HepG2 (cell line): Measurements from ENCODE around the gene CAPN9. TPM values are rescaled to one million over a fixed set of nuclear protein-coding genes. Genes with fewer than 3 reads are reported as not detected.

Experiments
- CC2D1A ChIP-seq: sonication (generic); formaldehyde crosslinking; IDR thresholded peaks from 2 replicates; pipeline ENCODE4 v1.8.1; 2023; ENCODE audit warnings: mild to moderate bottlenecking, missing genetic modification reagents
- MTF1 ChIP-seq: sonication (generic); formaldehyde crosslinking; IDR thresholded peaks from 2 replicates; pipeline ENCODE4 v1.5.0; 2020; ENCODE audit warnings: missing genetic modification reagents
- NR2F1 ChIP-seq, 2 experiments: fragments of 450-650 bp in 1 of 2; formaldehyde crosslinking in 1 of 2; IDR thresholded peaks; 2 replicates each; pipeline versions ENCODE4 v1.5.0 to v1.6.1; 2016 to 2020; ENCODE audit warnings: mild to moderate bottlenecking in 1 of 2, missing compliant biosample characterization in 1 of 2, missing genetic modification reagents in 1 of 2, moderate library complexity in 1 of 2
- PCBP1 ChIP-seq: fragments of 200-400 bp; formaldehyde crosslinking; IDR thresholded peaks from 2 replicates; pipeline ENCODE4 v1.6.1; 2017; ENCODE audit warnings: mild to moderate bottlenecking, low read depth, low read length, borderline replicate concordance
- PHB2 ChIP-seq: fragments of 450-650 bp; IDR thresholded peaks from 2 replicates; pipeline ENCODE4 v1.6.1; 2018; ENCODE audit not compliant: partially characterized antibody
- SNRNP70 ChIP-seq: fragments of 200-400 bp; formaldehyde crosslinking; IDR thresholded peaks from 2 replicates; pipeline ENCODE4 v1.6.1; 2017; ENCODE audit warnings: mild to moderate bottlenecking, low read depth, low read length, moderate library complexity
- YEATS2 ChIP-seq: sonication (generic); formaldehyde crosslinking; IDR thresholded peaks from 2 replicates; pipeline ENCODE4 v1.4.0; 2020; ENCODE audit warnings: missing genetic modification reagents, borderline replicate concordance
- ZBTB1 ChIP-seq: sonication (generic); formaldehyde crosslinking; IDR thresholded peaks from 2 replicates; pipeline ENCODE4 v1.4.0; 2020; ENCODE audit warnings: missing genetic modification reagents, borderline replicate concordance
- ZNF138 ChIP-seq: sonication (generic); formaldehyde crosslinking; IDR thresholded peaks from 2 replicates; pipeline ENCODE4 v1.5.0; 2020; ENCODE audit warnings: mild to moderate bottlenecking, low read depth, missing genetic modification reagents
- ZNF251 ChIP-seq: sonication (generic); formaldehyde crosslinking; IDR thresholded peaks from 2 replicates; pipeline ENCODE4 v1.9.0; 2021; ENCODE audit warnings: mild to moderate bottlenecking, missing genetic modification reagents
- ZNF546 ChIP-seq: sonication (generic); formaldehyde crosslinking; conservative IDR thresholded peaks from 2 replicates; pipeline ENCODE4 v1.8.1; 2023; ENCODE audit warnings: mild to moderate bottlenecking, missing genetic modification reagents
- ZNF788 ChIP-seq: sonication (generic); formaldehyde crosslinking; IDR thresholded peaks from 2 replicates; pipeline ENCODE4 v1.5.0; 2020; ENCODE audit warnings: mild to moderate bottlenecking, missing genetic modification reagents, borderline replicate concordance
- ZNF792 ChIP-seq: IDR thresholded peaks from 2 replicates; pipeline ENCODE4 v1.6.1; 2016
- ZSCAN9 ChIP-seq: IDR thresholded peaks from 2 replicates; pipeline ENCODE4 v1.6.1; 2016; ENCODE audit warnings: borderline replicate concordance
- polyA plus RNA-seq, 8 experiments: library from polyadenylated mRNA; depleted of rRNA in 3 of 8; stranded (reverse) in 7 of 8; unstranded in 1 of 8; fragments of >200 nt; fragmentation: Illumina TruSeq in 4 of 8; extraction: Trizol in 4 of 8; gene quantifications; 2 replicates each; pipeline versions ENCODE4 v1.2.1 to v1.2.3, GENCODE V29; 2011 to 2016; ENCODE audit warnings: low read depth in 4 of 8, missing spikeins in 1 of 8, mixed read lengths in 1 of 8; ENCODE audit not compliant: insufficient read depth in 1 of 8
- total RNA-seq, 5 experiments: library from RNA; depleted of rRNA; stranded (reverse); fragments of >200 nt; fragmentation: Illumina TruSeq; extraction: Trizol; gene quantifications; 2 replicates each; pipeline ENCODE4 v1.2.3, GENCODE V29; 2016; ENCODE audit warnings: low read depth in 1 of 5
- TF ChIP-seq, protein P1 (sequence below): sonication (generic); formaldehyde crosslinking; conservative IDR thresholded peaks from 2 replicates; pipeline ENCODE4 v1.8.0; 2022; ENCODE audit warnings: mild to moderate bottlenecking, moderate library complexity, missing genetic modification reagents
- TF ChIP-seq, protein P2 (sequence below): sonication (generic); formaldehyde crosslinking; IDR thresholded peaks from 2 replicates; pipeline ENCODE4 v1.4.0; 2020; ENCODE audit warnings: missing genetic modification reagents, borderline replicate concordance
- TF ChIP-seq, protein P3 (sequence below): sonication (generic); formaldehyde crosslinking; conservative IDR thresholded peaks from 2 replicates; pipeline ENCODE4 v1.4.0; 2020; ENCODE audit warnings: missing genetic modification reagents
- TF ChIP-seq, protein P4 (sequence below): sonication (generic); formaldehyde crosslinking; IDR thresholded peaks from 2 replicates; pipeline ENCODE4 v1.8.1; 2023; ENCODE audit warnings: mild to moderate bottlenecking, moderate library complexity, missing genetic modification reagents
- TF ChIP-seq, protein P5 (sequence below): sonication (generic); formaldehyde crosslinking; IDR thresholded peaks from 2 replicates; pipeline ENCODE4 v1.4.0; 2020; ENCODE audit warnings: missing genetic modification reagents; ENCODE audit errors: not compliant biosample characterization

The CAPN9 gene
- total and polyA plus RNA-seq, 2 of the 13 experiments (the other 11 are each of a cell fraction or from before 2014, with no cell fraction given), result 0.04 to 0.31 TPM

DNA sequence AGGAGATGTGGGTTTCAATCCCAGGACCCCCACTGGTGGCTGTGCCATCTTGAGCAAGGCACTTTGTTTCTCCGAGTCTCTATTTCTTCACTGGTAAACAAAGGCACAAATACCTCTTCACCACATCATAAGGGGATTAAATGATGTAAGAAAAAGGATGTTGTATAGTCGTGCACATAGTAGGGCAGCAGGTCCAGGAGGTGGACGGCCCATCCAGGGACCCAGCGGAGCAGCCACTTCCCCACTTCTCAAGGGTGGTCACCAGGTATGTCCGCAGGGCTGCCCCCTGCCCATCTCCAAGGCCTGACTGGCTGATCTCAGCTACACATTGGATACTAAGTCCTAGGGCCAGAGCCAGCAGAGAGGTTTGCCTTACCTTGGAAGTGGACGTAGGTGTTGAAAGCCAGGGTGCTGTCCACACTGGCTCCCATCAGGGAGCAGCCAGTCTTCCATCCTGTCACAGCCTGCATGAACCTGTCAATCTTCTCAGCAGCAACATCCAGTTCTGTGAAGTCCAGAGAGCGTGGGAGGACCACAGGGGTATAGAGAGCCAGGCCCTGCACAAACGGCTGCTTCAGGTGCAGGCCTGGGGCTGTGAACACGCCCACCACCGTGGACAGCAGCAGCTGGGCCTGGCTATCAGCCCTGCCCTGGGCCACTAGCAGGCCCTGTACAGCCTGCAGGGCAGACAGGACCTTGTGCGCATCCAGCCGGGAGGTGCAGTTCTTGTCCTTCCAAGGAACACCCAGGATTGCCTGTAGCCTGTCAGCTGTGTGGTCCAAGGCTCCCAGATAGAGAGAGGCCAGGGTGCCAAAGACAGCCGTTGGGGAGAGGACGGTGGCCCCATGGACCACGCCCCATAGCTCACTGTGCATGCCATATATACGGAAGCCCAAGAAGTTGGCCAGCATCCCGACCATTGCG, 37.3 kb upstream of the CAPN9 start (continued):
- TF ChIP-seq, protein P1, sequence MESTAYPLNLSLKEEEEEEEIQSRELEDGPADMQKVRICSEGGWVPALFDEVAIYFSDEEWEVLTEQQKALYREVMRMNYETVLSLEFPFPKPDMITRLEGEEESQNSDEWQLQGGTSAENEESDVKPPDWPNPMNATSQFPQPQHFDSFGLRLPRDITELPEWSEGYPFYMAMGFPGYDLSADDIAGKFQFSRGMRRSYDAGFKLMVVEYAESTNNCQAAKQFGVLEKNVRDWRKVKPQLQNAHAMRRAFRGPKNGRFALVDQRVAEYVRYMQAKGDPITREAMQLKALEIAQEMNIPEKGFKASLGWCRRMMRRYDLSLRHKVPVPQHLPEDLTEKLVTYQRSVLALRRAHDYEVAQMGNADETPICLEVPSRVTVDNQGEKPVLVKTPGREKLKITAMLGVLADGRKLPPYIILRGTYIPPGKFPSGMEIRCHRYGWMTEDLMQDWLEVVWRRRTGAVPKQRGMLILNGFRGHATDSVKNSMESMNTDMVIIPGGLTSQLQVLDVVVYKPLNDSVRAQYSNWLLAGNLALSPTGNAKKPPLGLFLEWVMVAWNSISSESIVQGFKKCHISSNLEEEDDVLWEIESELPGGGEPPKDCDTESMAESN (CRISPR knock-in tag), result no peak
- TF ChIP-seq ZNF251, result no peak
- TF ChIP-seq, protein P2, sequence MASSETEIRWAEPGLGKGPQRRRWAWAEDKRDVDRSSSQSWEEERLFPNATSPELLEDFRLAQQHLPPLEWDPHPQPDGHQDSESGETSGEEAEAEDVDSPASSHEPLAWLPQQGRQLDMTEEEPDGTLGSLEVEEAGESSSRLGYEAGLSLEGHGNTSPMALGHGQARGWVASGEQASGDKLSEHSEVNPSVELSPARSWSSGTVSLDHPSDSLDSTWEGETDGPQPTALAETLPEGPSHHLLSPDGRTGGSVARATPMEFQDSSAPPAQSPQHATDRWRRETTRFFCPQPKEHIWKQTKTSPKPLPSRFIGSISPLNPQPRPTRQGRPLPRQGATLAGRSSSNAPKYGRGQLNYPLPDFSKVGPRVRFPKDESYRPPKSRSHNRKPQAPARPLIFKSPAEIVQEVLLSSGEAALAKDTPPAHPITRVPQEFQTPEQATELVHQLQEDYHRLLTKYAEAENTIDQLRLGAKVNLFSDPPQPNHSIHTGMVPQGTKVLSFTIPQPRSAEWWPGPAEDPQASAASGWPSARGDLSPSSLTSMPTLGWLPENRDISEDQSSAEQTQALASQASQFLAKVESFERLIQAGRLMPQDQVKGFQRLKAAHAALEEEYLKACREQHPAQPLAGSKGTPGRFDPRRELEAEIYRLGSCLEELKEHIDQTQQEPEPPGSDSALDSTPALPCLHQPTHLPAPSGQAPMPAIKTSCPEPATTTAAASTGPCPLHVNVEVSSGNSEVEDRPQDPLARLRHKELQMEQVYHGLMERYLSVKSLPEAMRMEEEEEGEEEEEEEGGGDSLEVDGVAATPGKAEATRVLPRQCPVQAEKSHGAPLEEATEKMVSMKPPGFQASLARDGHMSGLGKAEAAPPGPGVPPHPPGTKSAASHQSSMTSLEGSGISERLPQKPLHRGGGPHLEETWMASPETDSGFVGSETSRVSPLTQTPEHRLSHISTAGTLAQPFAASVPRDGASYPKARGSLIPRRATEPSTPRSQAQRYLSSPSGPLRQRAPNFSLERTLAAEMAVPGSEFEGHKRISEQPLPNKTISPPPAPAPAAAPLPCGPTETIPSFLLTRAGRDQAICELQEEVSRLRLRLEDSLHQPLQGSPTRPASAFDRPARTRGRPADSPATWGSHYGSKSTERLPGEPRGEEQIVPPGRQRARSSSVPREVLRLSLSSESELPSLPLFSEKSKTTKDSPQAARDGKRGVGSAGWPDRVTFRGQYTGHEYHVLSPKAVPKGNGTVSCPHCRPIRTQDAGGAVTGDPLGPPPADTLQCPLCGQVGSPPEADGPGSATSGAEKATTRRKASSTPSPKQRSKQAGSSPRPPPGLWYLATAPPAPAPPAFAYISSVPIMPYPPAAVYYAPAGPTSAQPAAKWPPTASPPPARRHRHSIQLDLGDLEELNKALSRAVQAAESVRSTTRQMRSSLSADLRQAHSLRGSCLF, result no peak
- TF ChIP-seq ZBTB1, result no peak
- TF ChIP-seq PHB2, result no peak
- no peak for TF ChIP-seq PCBP1
- TF ChIP-seq, protein P3, sequence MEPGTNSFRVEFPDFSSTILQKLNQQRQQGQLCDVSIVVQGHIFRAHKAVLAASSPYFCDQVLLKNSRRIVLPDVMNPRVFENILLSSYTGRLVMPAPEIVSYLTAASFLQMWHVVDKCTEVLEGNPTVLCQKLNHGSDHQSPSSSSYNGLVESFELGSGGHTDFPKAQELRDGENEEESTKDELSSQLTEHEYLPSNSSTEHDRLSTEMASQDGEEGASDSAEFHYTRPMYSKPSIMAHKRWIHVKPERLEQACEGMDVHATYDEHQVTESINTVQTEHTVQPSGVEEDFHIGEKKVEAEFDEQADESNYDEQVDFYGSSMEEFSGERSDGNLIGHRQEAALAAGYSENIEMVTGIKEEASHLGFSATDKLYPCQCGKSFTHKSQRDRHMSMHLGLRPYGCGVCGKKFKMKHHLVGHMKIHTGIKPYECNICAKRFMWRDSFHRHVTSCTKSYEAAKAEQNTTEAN, result no peak
- TF ChIP-seq NR2F1 (CRISPR knock-in tag; IDR thresholded peaks at IDR 0.05), result no peak
- no peak for TF ChIP-seq MTF1 (CRISPR knock-in tag)
- TF ChIP-seq CC2D1A (CRISPR knock-in tag), result no peak
- peak; percentile 15; the same call in 1 of the 2 replicates for TF ChIP-seq ZNF788
- TF ChIP-seq ZSCAN9, result no peak
- no peak for TF ChIP-seq ZNF138 (CRISPR knock-in tag)
- TF ChIP-seq SNRNP70, result no peak
- TF ChIP-seq YEATS2 (CRISPR knock-in tag), result 0 out of 2 replicates have a peak, but pooled peaks have one; percentile 19
- TF ChIP-seq ZNF546, result no peak
- TF ChIP-seq, protein P4, sequence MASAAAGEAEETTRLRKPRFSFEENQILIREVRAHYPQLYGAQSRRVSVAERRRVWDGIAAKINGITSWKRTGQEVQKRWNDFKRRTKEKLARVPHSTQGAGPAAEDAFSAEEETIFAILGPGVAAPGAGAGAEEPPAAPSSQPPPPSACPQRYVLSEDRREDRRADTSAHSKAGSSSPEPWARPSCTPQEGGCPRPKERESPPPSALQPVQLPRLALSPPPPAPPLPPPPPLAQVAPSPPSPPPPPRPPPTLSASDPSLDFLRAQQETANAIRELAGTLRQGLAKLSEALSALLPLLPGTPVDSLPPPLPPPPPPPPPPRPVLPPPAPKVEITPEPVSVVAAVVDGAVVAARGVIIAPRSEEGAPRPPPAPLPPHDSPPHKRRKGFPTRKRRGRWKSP (CRISPR knock-in tag), result peak; percentile 28; the same call in 1 of the 2 replicates
- TF ChIP-seq ZNF792 (CRISPR knock-in tag), result no peak
- TF ChIP-seq, protein P5, sequence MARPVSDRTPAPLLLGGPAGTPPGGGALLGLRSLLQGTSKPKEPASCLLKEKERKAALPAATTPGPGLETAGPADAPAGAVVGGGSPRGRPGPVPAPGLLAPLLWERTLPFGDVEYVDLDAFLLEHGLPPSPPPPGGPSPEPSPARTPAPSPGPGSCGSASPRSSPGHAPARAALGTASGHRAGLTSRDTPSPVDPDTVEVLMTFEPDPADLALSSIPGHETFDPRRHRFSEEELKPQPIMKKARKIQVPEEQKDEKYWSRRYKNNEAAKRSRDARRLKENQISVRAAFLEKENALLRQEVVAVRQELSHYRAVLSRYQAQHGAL (CRISPR knock-in tag), result no peak
